ENCODE measurements around the gene TMA7B. TPM values are rescaled to one million over a fixed set of nuclear protein-coding genes. Genes with fewer than 3 reads are reported as not detected.

TMA7B gene
- total and polyA plus RNA-seq, 2 of the 4 experiments (the other 2 are of a cell fraction), result not detected

GRCh38 chr22:39943953-39944872, 16.0 kb upstream of the TMA7B start:
- Histone ChIP-seq H3K27ac (ENCODE audit: insufficient read depth, low read length) (no peak overlapping the region), H3K14ac (replicated peaks; ENCODE audit: low read depth, low read length) (no peak overlapping the region), H2AK9ac (replicated peaks; ENCODE audit: low read depth, low read length, poor library complexity) (no peak overlapping the region), H3K18ac (ENCODE audit: low read depth, low read length) (no peak overlapping the region), H3K4me2 (ENCODE audit: low read depth, low read length) (no peak overlapping the region), H2AFZ (replicated peaks; ENCODE audit: low read length, poor library complexity) (no peak overlapping the region), H3K9me1 (ENCODE audit: insufficient read depth, low read length) (no peaks in the 10 kb centered on the region), H3K79me1 (ENCODE audit: low read depth in 1 of 2, low read length in 2 of 2) (no peaks in the 10 kb centered on the region), H3K9me3 (ENCODE audit: control insufficient read depth, insufficient read depth, low read length) (no peaks in the 10 kb centered on the region), H3K4me1 (ENCODE audit: control insufficient read depth, insufficient read depth, low read length) (no peaks in the 10 kb centered on the region), H2AK5ac (ENCODE audit: low read depth, low read length) (no peak overlapping the region), H3K4ac (ENCODE audit: low read depth, low read length) (no peak overlapping the region), H3K27me3 (ENCODE audit: control insufficient read depth, insufficient read depth, low read length) (peaks cover 44% of the 10 kb centered on the region), H2BK120ac (ENCODE audit: low read depth, low read length) (no peak overlapping the region), H3K56ac (ENCODE audit: extremely low read depth, insufficient read depth, low read length) (no peak overlapping the region), H3K23ac (ENCODE audit: low read depth, low read length) (no peak overlapping the region), H2BK20ac (ENCODE audit: low read depth, low read length) (no peak overlapping the region), H4K20me1 (ENCODE audit: insufficient read depth, low read length) (no peaks in the 10 kb centered on the region), H4K5ac (ENCODE audit: low read depth, low read length) (no peak overlapping the region), H4K91ac (ENCODE audit: insufficient read depth, low read depth, low read length) (no peak overlapping the region), H2BK5ac (ENCODE audit: low read depth, low read length, poor library complexity, severe bottlenecking) (no peak overlapping the region), H4K8ac (ENCODE audit: low read depth in 2 of 2, low read length in 2 of 2) (no peak overlapping the region), H2BK15ac (ENCODE audit: low read depth, low read length) (no peak overlapping the region), H3K4me3 (ENCODE audit: insufficient read depth, low read depth, low read length) (no peak overlapping the region), H3K36me3 (ENCODE audit: control insufficient read depth, insufficient read depth, low read length) (no peaks in the 10 kb centered on the region), H3K9ac (ENCODE audit: low read depth, low read length) (no peak overlapping the region)
- 40% methylated on average over 1 of the region's 11 CpGs; no CpG with 5 or more reads in 1 of the 2 experiments for WGBS, 2 experiments (ENCODE audit: extremely low coverage in 2 of 2, insufficient read length in 1 of 2)
- in situ Hi-C loops (cut with MboI; ENCODE audit: low sequenced_read_pairs) (no loop called here), intact Hi-C loops (cut with micrococcal nuclease) (no loop called here), dilution Hi-C loops (cut with HindIII; ENCODE audit: low sequenced_read_pairs, unreplicated experiment) (no loop called here)
- BruUV-seq (replicated peaks), result no TSS peak
- POLR2A ChIA-PET (ENCODE audit: unreplicated experiment), result no interaction called here
- CTCF ChIA-PET, result no interaction called here
- ATAC-seq (ENCODE audit: low read depth) (no peak), DNase-seq (no peak)
- TF ChIP-seq USF2 (IDR thresholded peaks at IDR 0.05; ENCODE audit: low read depth, low read length) (no peak), MXI1 (IDR thresholded peaks at IDR 0.05; ENCODE audit: borderline replicate concordance, low read depth, low read length) (no peak), CEBPB (IDR thresholded peaks at IDR 0.05; ENCODE audit: low read depth, low read length) (no peak), MAZ (IDR thresholded peaks at IDR 0.05; ENCODE audit: borderline replicate concordance, low read depth, low read length) (no peak), SMC3 (IDR thresholded peaks at IDR 0.05; ENCODE audit: low read depth, low read length) (no peak), NFE2L2 (IDR thresholded peaks at IDR 0.05; ENCODE audit: low read depth, low read length) (no peak), ELK1 (IDR thresholded peaks at IDR 0.05; ENCODE audit: borderline replicate concordance, low read depth, low read length) (no peak), RAD21 (IDR thresholded peaks at IDR 0.05; ENCODE audit: low read length) (no peak), POLR2A (IDR thresholded peaks at IDR 0.05; ENCODE audit: low read depth, low read length) (no peak), RCOR1 (IDR thresholded peaks at IDR 0.05; ENCODE audit: insufficient replicate concordance, low read length) (no peak), FOS (IDR thresholded peaks at IDR 0.05; ENCODE audit: low read depth, low read length) (no peak), RFX5 (IDR thresholded peaks at IDR 0.05; ENCODE audit: low read depth, low read length) (no peak), CTCF (conservative IDR thresholded peaks at IDR 0.05; ENCODE audit: low read depth, low read length) (no peak), MAFK (IDR thresholded peaks at IDR 0.05; ENCODE audit: low read depth, low read length) (no peak), BHLHE40 (IDR thresholded peaks at IDR 0.05; ENCODE audit: low read depth, low read length) (no peak)
